CD4-positive, CD25-positive, alpha-beta regulatory T cell (primary cell): ENCODE results near the gene SAMD4B. TPM values are rescaled to one million over a fixed set of nuclear protein-coding genes. Genes with fewer than 3 reads are reported as not detected.
A peak's percentile ranks its signal among the peaks of the same experiment; 100 is the strongest.
"Not testable (repeated sequence)": the region's sequence is repeated elsewhere in the genome, so short reads cannot be mapped to it uniquely, and the experiment has no call there.

ENCODE experiments used
- ATAC-seq, 2 donors: fragments of 150-1000 bp; cut with Tn5 transposase; one replicate each; pipeline ENCODE4 v1.10.0; 2021; ENCODE audit warnings: low read depth in 2 of 2, moderate number of reproducible peaks in 2 of 2, moderate library complexity in 1 of 2
- DNase-seq, 3 donors: peaks; one replicate each; pipeline versions ENCODE4 v3.0.0 to v3.0.0-alpha.2; 2012 to 2022; ENCODE audit warnings: mixed read lengths in 1 of 3
- H3K27ac ChIP-seq: one replicate; pipeline ENCODE4 v1.7.0; 2013; ENCODE audit warnings: mild to moderate bottlenecking, low read length; ENCODE audit not compliant: insufficient read depth, poor library complexity, severe bottlenecking
- H3K27me3 ChIP-seq: one replicate; pipeline ENCODE4 v1.7.0; 2013; ENCODE audit warnings: low read length; ENCODE audit not compliant: control insufficient read depth, insufficient read depth
- H3K36me3 ChIP-seq: one replicate; pipeline ENCODE4 v1.7.0; 2013; ENCODE audit warnings: mild to moderate bottlenecking, low read length, moderate library complexity; ENCODE audit not compliant: control insufficient read depth, insufficient read depth
- H3K4me1 ChIP-seq: 2 replicates; pipeline ENCODE4 v1.7.0; 2013; ENCODE audit warnings: mild to moderate bottlenecking, low read length; ENCODE audit not compliant: insufficient read depth, control insufficient read depth, poor library complexity, severe bottlenecking
- H3K4me3 ChIP-seq: one replicate; pipeline ENCODE4 v1.7.0; 2013; ENCODE audit warnings: low read depth, mild to moderate bottlenecking, low read length, moderate library complexity
- H3K9me3 ChIP-seq, 2 experiments: 1 replicate in 1 of 2; 2 replicates in 1 of 2; pipeline ENCODE4 v1.7.0; 2013; ENCODE audit warnings: low read length in 2 of 2, mild to moderate bottlenecking in 1 of 2, moderate library complexity in 1 of 2; ENCODE audit not compliant: control insufficient read depth in 2 of 2
- H3K27ac Mint-ChIP-seq, 3 donors: one replicate each; pipeline ENCODE4 v1.8.0; 2020 to 2022; ENCODE audit warnings: mild to moderate bottlenecking in 3 of 3, mixed read lengths in 3 of 3, moderate library complexity in 2 of 3
- H3K27me3 Mint-ChIP-seq: one replicate; pipeline ENCODE4 v1.8.0; 2022; ENCODE audit warnings: mild to moderate bottlenecking, mixed read lengths
- H3K36me3 Mint-ChIP-seq: one replicate; pipeline ENCODE4 v1.8.0; 2020; ENCODE audit warnings: mixed read lengths
- H3K4me1 Mint-ChIP-seq, 4 donors: one replicate each; pipeline ENCODE4 v1.8.0; 2020 to 2022; ENCODE audit warnings: mixed read lengths in 4 of 4, mild to moderate bottlenecking in 1 of 4
- H3K4me3 Mint-ChIP-seq, 4 donors: one replicate each; pipeline ENCODE4 v1.8.0; 2020 to 2022; ENCODE audit warnings: mild to moderate bottlenecking in 4 of 4, mixed read lengths in 4 of 4, moderate library complexity in 3 of 4
- H3K9me3 Mint-ChIP-seq, 7 donors: one replicate each; pipeline ENCODE4 v1.8.0; 2020 to 2022; ENCODE audit warnings: mixed read lengths in 7 of 7, mild to moderate bottlenecking in 3 of 7, moderate library complexity in 2 of 7
- polyA plus RNA-seq, 4 donors: library from polyadenylated mRNA; unstranded; fragments of 300-500 nt; fragmentation: Illumina TruSeq; gene quantifications; one replicate each; pipeline ENCODE4 v1.2.3, GENCODE V29; 2021
- total RNA-seq: library from RNA; stranded (reverse); gene quantifications from one replicate; pipeline ENCODE4 v1.2.3, GENCODE V29; 2022

The SAMD4B gene
- total and polyA plus RNA-seq, 5 donors from 2014 or later: 5.7 to 78.9 (median 7.1) TPM

- no peak overlapping the region for H3K4me3 Mint-ChIP-seq
- no peaks in the 10 kb centered on the region for H3K9me3 Mint-ChIP-seq
Measured at GRCh38 chr19:39307046-39307821, 35.0 kb upstream of the SAMD4B start.

GRCh38 chr19:39307822-39308530, 34.2 kb upstream of the SAMD4B start:
- Mint-ChIP-seq H3K9me3 (no peaks in the 10 kb centered on the region), H3K27me3 (peaks cover 13% of the 10 kb centered on the region), H3K27ac (no peak overlapping the region), H3K36me3 (peaks cover 31% of the 10 kb centered on the region), H3K4me1 (peaks cover 0 to 18% (median 4%) of the 10 kb centered on the region in 4 donors), H3K4me3 (no peak overlapping the region)
- H3K4me1 ChIP-seq: no peaks in the 10 kb centered on the region
- no peak overlapping the region for H3K27ac ChIP-seq
- DNase-seq (no peak), ATAC-seq (no peak)
- no peak overlapping the region for H3K4me3 ChIP-seq
- H3K36me3 ChIP-seq: peaks cover 2% of the 10 kb centered on the region
- H3K27me3 ChIP-seq: no peaks in the 10 kb centered on the region
- no peaks in the 10 kb centered on the region for H3K9me3 ChIP-seq

More at GRCh38 chr19:39307046-39307821, 35.0 kb upstream of the SAMD4B start:
- Histone ChIP-seq H3K27ac (no peak overlapping the region), H3K36me3 (peaks cover 2% of the 10 kb centered on the region), H3K4me3 (no peak overlapping the region), H3K9me3 (no peaks in the 10 kb centered on the region), H3K4me1 (no peaks in the 10 kb centered on the region), H3K27me3 (no peaks in the 10 kb centered on the region)
- H3K4me1 Mint-ChIP-seq: peaks cover 0 to 17% (median 4%) of the 10 kb centered on the region in 4 donors
- H3K36me3 Mint-ChIP-seq: peaks cover 26% of the 10 kb centered on the region
- H3K27me3 Mint-ChIP-seq: peaks cover 13% of the 10 kb centered on the region
- H3K27ac Mint-ChIP-seq: no peak overlapping the region
- ATAC-seq (no peak), DNase-seq (no peak)

- peaks cover 36% of the 10 kb centered on the region for H3K36me3 Mint-ChIP-seq
- no peak overlapping the region for H3K27ac Mint-ChIP-seq
- ATAC-seq (no peak), DNase-seq (no peak)
- Histone ChIP-seq H3K4me3 (no peak overlapping the region), H3K27me3 (no peaks in the 10 kb centered on the region), H3K27ac (no peak overlapping the region), H3K36me3 (peaks cover 3% of the 10 kb centered on the region), H3K4me1 (no peaks in the 10 kb centered on the region), H3K9me3 (no peaks in the 10 kb centered on the region)
- H3K4me1 Mint-ChIP-seq: peaks cover 0 to 18% (median 4%) of the 10 kb centered on the region in 4 donors
- H3K9me3 Mint-ChIP-seq: peaks cover 0 to 2% (median 0%) of the 10 kb centered on the region in 7 donors
- peaks cover 9% of the 10 kb centered on the region for H3K27me3 Mint-ChIP-seq
- H3K4me3 Mint-ChIP-seq: peak overlapping the region in 1 of 4 donors; percentile 41
Measured at GRCh38 chr19:39308531-39309304, 33.5 kb upstream of the SAMD4B start.

GRCh38 chr19:39309305-39309670, 32.9 kb upstream of the SAMD4B start:
- not testable (repeated sequence) for H3K4me3 Mint-ChIP-seq, ATAC-seq, H3K27ac ChIP-seq, H3K4me3 ChIP-seq, H3K9me3 ChIP-seq, H3K9me3 Mint-ChIP-seq, H3K27me3 Mint-ChIP-seq, H3K27ac Mint-ChIP-seq, DNase-seq, H3K27me3 ChIP-seq, H3K36me3 ChIP-seq, H3K4me1 ChIP-seq
- H3K36me3 Mint-ChIP-seq: peaks cover 36% of the 10 kb centered on the region
- peaks cover 0 to 18% (median 4%) of the 10 kb centered on the region in 4 donors for H3K4me1 Mint-ChIP-seq

GRCh38 chr19:39310558-39311311, 31.5 kb upstream of the SAMD4B start:
- H3K36me3 ChIP-seq: peaks cover 15% of the 10 kb centered on the region
- H3K36me3 Mint-ChIP-seq: peaks cover 37% of the 10 kb centered on the region
- no peaks in the 10 kb centered on the region for H3K27me3 ChIP-seq
- peaks cover 0 to 18% (median 4%) of the 10 kb centered on the region in 4 donors for H3K4me1 Mint-ChIP-seq
- H3K9me3 Mint-ChIP-seq: peaks cover 0 to 2% (median 0%) of the 10 kb centered on the region in 7 donors
- DNase-seq (no peak), ATAC-seq (no peak)
- H3K27me3 Mint-ChIP-seq: peaks cover 5% of the 10 kb centered on the region
- no peak overlapping the region for H3K4me3 ChIP-seq
- H3K27ac ChIP-seq: no peak overlapping the region
- no peaks in the 10 kb centered on the region for H3K9me3 ChIP-seq
- no peaks in the 10 kb centered on the region for H3K4me1 ChIP-seq
- no peak overlapping the region for H3K4me3 Mint-ChIP-seq
- peak overlapping the region in 1 of 3 donors; percentile 67 for H3K27ac Mint-ChIP-seq

- H3K4me1 Mint-ChIP-seq: peaks cover 0 to 33% (median 7%) of the 10 kb centered on the region in 4 donors
- H3K4me3 ChIP-seq: no peak overlapping the region
- H3K4me1 ChIP-seq: no peaks in the 10 kb centered on the region
- H3K4me3 Mint-ChIP-seq: no peak overlapping the region
- peaks cover 15% of the 10 kb centered on the region for H3K36me3 ChIP-seq
- peaks cover 0 to 2% (median 0%) of the 10 kb centered on the region in 7 donors for H3K9me3 Mint-ChIP-seq
- peaks cover 36% of the 10 kb centered on the region for H3K36me3 Mint-ChIP-seq
- H3K27me3 Mint-ChIP-seq: no peaks in the 10 kb centered on the region
- no peak overlapping the region for H3K27ac Mint-ChIP-seq
- no peak for ATAC-seq
- no peak for DNase-seq
- no peaks in the 10 kb centered on the region for H3K27me3 ChIP-seq
- H3K27ac ChIP-seq: no peak overlapping the region
- H3K9me3 ChIP-seq: no peaks in the 10 kb centered on the region
Measured at GRCh38 chr19:39314016-39314728, 28.0 kb upstream of the SAMD4B start.
